Loucy (cell line): ENCODE data around the gene EPHB1.

ENCODE experiments used
- H2AFZ ChIP-seq: fragments of 200-600 bp; sonication (generic); 2 replicates; pipeline ENCODE4 v1.6.0; 2016; ENCODE audit warnings: antibody characterized with exemption, mild to moderate bottlenecking, low read length, moderate library complexity
- H3F3A ChIP-seq: fragments of 200-600 bp; 2 replicates; pipeline ENCODE4 v1.6.0; 2016; ENCODE audit warnings: antibody characterized with exemption, low read depth, mild to moderate bottlenecking
- H3K27me3 ChIP-seq: fragments of 200-600 bp; sonication (generic); 2 replicates; pipeline ENCODE4 v1.6.1; 2014; ENCODE audit warnings: low read length, mild to moderate bottlenecking; ENCODE audit not compliant: insufficient read depth, poor library complexity, severe bottlenecking
- H3K36me3 ChIP-seq: fragments of 200-600 bp; sonication (generic); 2 replicates; pipeline ENCODE4 v1.6.1; 2016; ENCODE audit warnings: low read length; ENCODE audit not compliant: insufficient read depth
- H3K4me1 ChIP-seq: fragments of 200-600 bp; sonication (generic); 2 replicates; pipeline ENCODE4 v1.5.1; 2014; ENCODE audit warnings: low read length, mild to moderate bottlenecking; ENCODE audit not compliant: insufficient read depth, poor library complexity, severe bottlenecking
- H3K4me2 ChIP-seq: fragments of 200-600 bp; sonication (generic); 2 replicates; pipeline ENCODE4 v1.6.0; 2014; ENCODE audit warnings: antibody characterized with exemption, low read length, low read depth, mild to moderate bottlenecking; ENCODE audit not compliant: poor library complexity, severe bottlenecking
- H3K4me3 ChIP-seq: fragments of 200-600 bp; sonication (generic); 2 replicates; pipeline ENCODE4 v1.5.1; 2014; ENCODE audit warnings: low read length, mild to moderate bottlenecking, mixed read lengths; ENCODE audit not compliant: poor library complexity, severe bottlenecking
- H3K79me2 ChIP-seq: fragments of 200-600 bp; sonication (generic); 2 replicates; pipeline ENCODE4 v1.6.1; 2014; ENCODE audit warnings: low read length; ENCODE audit not compliant: insufficient read depth
- H3K9ac ChIP-seq: fragments of 200-600 bp; sonication (generic); 2 replicates; pipeline ENCODE4 v1.6.0; 2014; ENCODE audit warnings: mild to moderate bottlenecking, low read depth, low read length, moderate library complexity; ENCODE audit not compliant: poor library complexity, severe bottlenecking
- H3K9me2 ChIP-seq: fragments of 200-600 bp; sonication (generic); replicated peaks from 2 replicates; pipeline ENCODE4 v1.6.1; 2016; ENCODE audit warnings: low read depth, low read length, mixed read lengths
- H3K9me3 ChIP-seq: fragments of 200-600 bp; sonication (generic); 2 replicates; pipeline ENCODE4 v1.6.1; 2014; ENCODE audit warnings: mild to moderate bottlenecking, antibody characterized with exemption, low read length, low read depth; ENCODE audit not compliant: insufficient read depth
- H4K20me1 ChIP-seq: fragments of 200-600 bp; sonication (generic); 2 replicates; pipeline ENCODE4 v1.6.0; 2014; ENCODE audit warnings: antibody characterized with exemption, low read length, mild to moderate bottlenecking; ENCODE audit not compliant: insufficient read depth, poor library complexity, severe bottlenecking
- CTCF ChIP-seq: fragments of 200-600 bp; sonication (generic); conservative IDR thresholded peaks from 2 replicates; pipeline ENCODE4 v1.5.1; 2014; ENCODE audit warnings: mild to moderate bottlenecking, antibody characterized with exemption, low read length
- EZH2phosphoT487 ChIP-seq: fragments of 200-600 bp; IDR thresholded peaks from 2 replicates; pipeline ENCODE4 v1.6.1; 2018; ENCODE audit warnings: antibody characterized with exemption, mild to moderate bottlenecking, moderate library complexity, borderline replicate concordance

The EPHB1 gene

GRCh38 chr3:135240426-135240825, 445.4 kb downstream of the EPHB1 start:
- no peaks in the 10 kb centered on the region for H3K4me1 ChIP-seq
- no peaks in the 10 kb centered on the region for H3K36me3 ChIP-seq
- H2AFZ ChIP-seq: no peak overlapping the region
- H3K9me2 ChIP-seq: no peaks in the 10 kb centered on the region
- H3K27me3 ChIP-seq: no peaks in the 10 kb centered on the region
- no peaks in the 10 kb centered on the region for H3F3A ChIP-seq
- H3K79me2 ChIP-seq: no peaks in the 10 kb centered on the region
- no peak overlapping the region for H3K4me3 ChIP-seq
- no peaks in the 10 kb centered on the region for H3K9me3 ChIP-seq
- H3K9ac ChIP-seq: no peak overlapping the region
- TF ChIP-seq EZH2phosphoT487 (no peak), CTCF (peak; percentile 38)
- H3K4me2 ChIP-seq: no peak overlapping the region
- no peaks in the 10 kb centered on the region for H4K20me1 ChIP-seq

DNA sequence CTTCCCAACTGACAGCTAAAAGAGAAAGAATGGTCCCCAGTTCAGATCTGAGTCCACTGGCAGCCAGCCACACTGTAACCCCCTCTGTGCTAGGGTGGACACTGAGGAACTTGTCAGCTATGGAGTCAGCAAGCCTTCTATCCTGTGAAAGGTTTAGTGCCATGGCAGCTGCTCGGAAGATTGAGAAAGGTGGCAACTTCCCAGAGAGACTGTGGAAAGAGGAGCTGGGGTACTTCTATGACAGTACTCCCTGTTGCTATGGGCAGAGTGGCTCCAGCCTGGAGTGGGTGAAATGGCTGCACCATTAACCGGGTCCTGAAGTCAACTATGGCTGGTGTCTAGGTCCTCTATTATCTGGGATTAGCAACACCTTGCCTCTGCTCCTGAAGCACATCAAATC, 447.2 kb downstream of the EPHB1 start:
- Histone ChIP-seq H3F3A (no peaks in the 10 kb centered on the region), H3K4me2 (no peak overlapping the region), H3K36me3 (no peaks in the 10 kb centered on the region), H3K9ac (no peak overlapping the region), H3K9me3 (no peaks in the 10 kb centered on the region), H3K4me1 (no peaks in the 10 kb centered on the region), H3K9me2 (no peaks in the 10 kb centered on the region), H3K79me2 (no peaks in the 10 kb centered on the region), H2AFZ (no peak overlapping the region), H3K4me3 (no peak overlapping the region), H4K20me1 (no peaks in the 10 kb centered on the region), H3K27me3 (no peaks in the 10 kb centered on the region)
- TF ChIP-seq CTCF: no peak

- no peaks in the 10 kb centered on the region for H3F3A ChIP-seq
- no peaks in the 10 kb centered on the region for H3K9me2 ChIP-seq
- H3K4me3 ChIP-seq: no peak overlapping the region
- no peaks in the 10 kb centered on the region for H3K27me3 ChIP-seq
- H2AFZ ChIP-seq: no peak overlapping the region
- no peaks in the 10 kb centered on the region for H3K4me1 ChIP-seq
- H3K4me2 ChIP-seq: no peak overlapping the region
- H3K9me3 ChIP-seq: no peaks in the 10 kb centered on the region
- no peak for TF ChIP-seq CTCF
- no peak for TF ChIP-seq EZH2phosphoT487
- no peak overlapping the region for H3K9ac ChIP-seq
- no peaks in the 10 kb centered on the region for H3K79me2 ChIP-seq
- H4K20me1 ChIP-seq: no peaks in the 10 kb centered on the region
- no peaks in the 10 kb centered on the region for H3K36me3 ChIP-seq
These were observed 448.6 kb downstream of the EPHB1 start for GRCh38 chr3:135243616-135244015.
